ENCODE results near the gene RAB7A.
"Not testable (repeated sequence)": the region's sequence is repeated elsewhere in the genome, so short reads cannot be mapped to it uniquely, and the experiment has no call there.

The RAB7A gene

DNA sequence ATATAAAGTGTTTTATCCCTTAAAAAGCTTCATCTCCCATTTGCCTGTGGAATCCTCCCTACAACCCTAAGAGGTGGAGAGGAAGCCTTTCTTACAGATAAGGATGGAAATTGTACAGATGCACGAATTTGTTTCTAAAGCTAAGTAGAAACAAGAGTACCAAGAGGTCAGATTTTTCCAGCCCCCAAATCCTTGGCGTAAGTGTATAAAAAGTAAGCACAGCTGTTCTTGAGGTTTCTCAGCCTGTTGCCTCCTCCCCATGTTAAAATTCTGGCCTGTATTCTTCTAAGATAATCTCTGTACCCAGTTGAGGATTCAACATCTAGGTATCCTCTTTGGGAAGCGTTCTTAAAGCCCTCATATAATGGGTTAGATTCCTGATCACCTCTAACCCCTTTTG, 34.9 kb downstream of the RAB7A start:
- DNase-seq: no peak

- DNase-seq: no peak
These were observed 35.4 kb downstream of the RAB7A start for GRCh38 chr3:128761392-128761791.

GRCh38 chr3:128763967-128764366, 38.0 kb downstream of the RAB7A start:
- DNase-seq: no peak

DNA sequence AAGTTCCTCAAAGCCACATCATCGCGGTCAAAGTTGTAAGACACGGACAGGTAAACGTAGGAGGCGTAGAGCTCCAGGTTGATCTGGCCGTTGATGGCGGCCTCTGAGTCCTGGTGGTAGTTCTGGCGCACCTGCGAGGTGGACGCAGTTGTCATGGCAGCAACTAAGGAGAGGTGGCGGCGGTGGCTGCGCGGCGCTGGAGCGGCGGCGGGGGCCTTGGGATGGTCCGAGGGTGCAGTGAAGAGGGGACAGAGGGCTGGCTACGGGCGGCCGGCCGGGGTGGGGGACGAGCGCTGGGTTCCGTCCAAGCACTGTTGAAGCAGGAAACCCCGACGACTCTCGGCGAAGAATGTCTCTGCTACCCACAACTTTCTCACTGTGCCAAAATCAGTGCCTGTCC, 38.9 kb downstream of the RAB7A start:
- DNase-seq: no peak

DNA sequence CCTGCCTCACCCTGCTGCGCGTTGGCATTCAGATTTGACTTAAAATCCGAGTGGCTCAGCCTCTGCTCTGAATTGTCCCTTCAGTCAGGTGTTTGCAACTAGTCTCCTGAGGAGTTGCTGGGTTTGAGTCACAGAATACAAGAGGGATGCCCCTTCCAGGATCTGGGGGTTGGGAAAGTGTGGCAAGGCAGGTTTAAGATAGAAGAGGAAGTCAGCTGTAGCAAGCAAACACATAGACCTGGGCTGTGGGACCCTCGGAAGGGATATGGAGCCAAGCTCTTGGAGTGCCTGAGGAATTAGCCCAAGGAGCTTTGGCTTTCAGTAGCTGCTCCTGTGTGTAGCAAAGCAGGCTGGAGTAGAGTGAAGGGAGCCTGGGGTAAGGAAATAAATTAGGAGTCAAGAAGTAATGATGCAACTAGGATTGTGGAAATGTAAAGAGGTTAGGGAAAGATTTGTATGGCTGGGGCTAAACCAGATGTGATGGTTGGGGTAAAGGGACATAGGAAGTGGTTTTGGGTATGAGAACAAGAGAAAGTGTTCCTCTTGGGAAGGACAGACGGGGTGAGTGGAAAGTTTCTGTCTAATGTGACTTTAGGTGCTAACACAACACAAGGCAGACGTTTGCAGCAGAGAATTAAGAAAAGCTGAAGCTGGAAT, 41.2 kb downstream of the RAB7A start:
- DNase-seq: no peak

DNA sequence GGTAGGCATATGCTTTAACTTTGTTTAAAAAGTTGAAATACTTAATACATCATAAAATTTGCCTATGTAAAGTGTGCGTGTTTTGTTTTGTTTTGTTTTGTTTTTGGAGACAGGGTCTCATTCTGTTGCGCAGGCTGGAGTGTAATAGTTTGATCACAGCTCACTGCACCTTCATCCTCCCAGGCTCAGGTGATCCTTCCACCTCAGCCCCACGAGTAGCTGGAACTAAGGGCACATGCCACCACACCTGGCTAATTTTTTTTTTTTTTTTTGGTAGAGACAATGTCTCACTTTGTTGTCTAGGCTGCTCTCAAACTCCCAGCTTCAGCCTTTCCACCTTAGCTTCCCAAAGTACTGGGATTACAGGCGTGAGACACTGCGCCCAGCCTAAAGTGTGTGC, 42.5 kb downstream of the RAB7A start:
- DNase-seq: no peak

- DNase-seq: no peak
These were observed 44.4 kb downstream of the RAB7A start for GRCh38 chr3:128770387-128770786.

- not testable (repeated sequence) for DNase-seq
These were observed 47.2 kb downstream of the RAB7A start for GRCh38 chr3:128773189-128773588.

GRCh38 chr3:128773592-128773991, 47.6 kb downstream of the RAB7A start:
- not testable (repeated sequence) for DNase-seq

DNA sequence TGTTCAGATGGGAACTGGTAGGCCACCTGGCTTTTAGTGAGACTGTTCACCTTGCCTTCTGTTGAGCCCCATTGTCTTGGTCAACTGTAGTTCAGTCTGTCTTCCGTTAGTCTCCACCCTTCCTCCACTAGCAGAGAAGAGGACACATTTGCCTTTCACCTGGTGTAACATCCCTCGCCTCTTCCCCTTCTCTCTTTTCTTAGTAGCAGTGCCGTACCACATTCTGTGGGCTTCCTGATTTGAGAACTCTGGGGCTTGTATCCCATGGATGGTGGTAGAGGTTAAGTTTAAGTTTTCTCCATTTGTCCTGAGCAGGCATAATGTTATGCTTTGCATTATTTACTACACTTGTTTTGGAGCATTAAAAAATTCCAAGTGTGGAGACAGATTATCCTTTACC, 49.3 kb downstream of the RAB7A start:
- DNase-seq: no peak

DNA sequence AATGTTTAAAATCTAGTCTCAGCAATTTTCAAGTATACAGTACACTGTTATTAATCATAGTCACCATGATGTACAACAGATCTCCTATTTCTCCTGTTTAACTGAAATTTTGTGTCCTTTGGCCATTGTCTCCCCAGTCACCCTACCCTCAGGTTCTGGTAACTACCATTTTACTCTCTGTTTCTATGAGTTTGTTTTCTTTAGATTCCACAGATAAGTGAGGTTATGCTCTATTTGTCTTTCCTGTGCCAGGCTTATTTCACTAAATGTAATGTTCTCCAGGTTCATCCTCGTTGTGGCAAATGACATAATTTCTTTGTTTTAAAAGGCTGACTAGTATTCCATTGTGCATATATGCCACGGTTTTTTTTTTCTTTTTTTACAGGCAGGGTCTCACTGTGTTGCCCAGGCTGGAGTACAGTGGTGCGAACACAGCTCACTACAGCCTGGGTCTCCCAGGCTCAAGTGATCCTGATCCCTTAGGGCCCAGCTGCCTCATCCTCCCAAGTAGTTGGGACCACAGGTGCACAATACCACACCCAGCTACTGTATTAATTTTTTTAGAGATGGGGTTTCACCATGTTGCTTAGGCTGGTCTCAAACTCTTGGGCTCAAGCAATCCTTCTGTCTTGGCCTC, 50.0 kb downstream of the RAB7A start:
- DNase-seq: no peak

GRCh38 chr3:128780101-128780837, 54.3 kb downstream of the RAB7A start:
- no peak for DNase-seq

DNA sequence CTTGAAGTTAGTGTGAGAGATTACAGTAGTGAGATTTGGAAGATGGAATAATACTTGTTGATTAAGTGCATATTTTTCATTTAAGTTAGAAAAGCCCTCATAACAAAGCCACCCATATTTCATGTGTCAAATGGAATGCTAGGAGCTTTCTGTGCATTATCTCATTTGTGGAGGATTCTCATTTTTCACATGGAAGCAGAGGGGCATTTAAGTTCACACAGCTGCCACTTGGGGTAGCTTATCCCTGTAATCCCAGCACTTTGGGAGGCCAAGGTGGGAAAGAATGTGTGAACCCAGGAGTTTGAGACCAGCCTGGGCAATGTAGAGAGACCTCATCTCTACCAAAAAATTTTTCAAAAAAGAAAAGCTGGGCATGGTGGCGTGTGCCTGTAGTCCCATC, 55.2 kb downstream of the RAB7A start:
- DNase-seq: no peak

GRCh38 chr3:128782282-128783146, 56.5 kb downstream of the RAB7A start:
- DNase-seq: no peak

DNA sequence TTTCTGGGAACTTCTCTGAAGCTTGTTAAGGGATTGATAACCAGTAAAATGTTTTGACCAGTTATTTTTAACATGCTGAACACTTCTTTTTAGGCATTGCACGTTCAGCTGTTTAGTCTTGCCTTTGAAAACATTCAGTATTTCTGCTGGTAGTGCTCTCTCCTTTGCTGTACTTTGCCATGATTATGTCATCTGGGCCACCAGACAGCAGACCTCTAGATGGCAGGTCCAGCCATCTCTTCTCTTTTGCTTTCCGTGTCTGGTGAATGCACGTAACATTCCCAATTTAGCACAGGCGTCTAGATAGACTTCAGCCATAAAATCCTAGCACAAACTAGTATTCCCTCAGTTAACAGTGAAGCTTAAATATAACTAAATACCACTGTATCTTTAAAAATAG, 57.8 kb downstream of the RAB7A start:
- no peak for DNase-seq

DNA sequence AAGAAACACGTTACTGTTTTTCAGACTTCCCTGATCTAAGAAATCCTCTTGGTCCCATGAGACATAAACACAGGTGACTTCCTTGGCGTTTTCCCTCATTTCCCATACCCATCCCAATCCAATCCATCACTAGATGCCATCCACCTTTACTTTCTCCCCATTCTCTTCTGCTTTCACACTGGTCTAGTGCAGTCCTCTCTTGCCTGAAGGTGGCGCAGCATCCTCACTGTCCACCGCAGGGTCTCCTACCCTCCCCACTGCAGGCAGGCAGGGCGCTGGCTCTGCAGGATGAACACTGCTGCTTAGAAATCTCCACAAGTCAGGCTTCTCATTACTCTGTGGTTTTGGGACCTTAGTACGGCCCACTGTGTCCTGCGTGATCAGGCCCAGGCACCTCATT, 58.2 kb downstream of the RAB7A start:
- peak; percentile 26 for DNase-seq

DNA sequence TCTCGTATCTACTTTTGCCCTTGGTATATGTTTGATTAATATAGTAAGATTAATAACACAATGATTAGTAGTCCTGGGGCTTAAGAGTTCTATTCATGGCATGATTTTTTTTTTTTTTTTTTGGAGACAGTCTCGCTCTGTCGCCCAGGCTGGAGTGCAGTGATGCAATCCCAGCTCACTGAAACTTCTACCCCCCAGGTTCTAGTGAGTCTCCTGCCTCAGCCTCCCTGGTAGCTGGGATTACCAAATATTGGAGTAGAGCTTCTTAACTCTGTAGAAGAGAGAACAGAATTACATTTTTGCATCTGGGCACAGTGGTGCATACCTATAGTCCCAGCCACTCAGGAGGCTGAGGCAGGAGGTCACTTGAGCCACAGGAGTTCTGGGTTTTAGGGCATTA, 58.9 kb downstream of the RAB7A start:
- DNase-seq: no peak

DNA sequence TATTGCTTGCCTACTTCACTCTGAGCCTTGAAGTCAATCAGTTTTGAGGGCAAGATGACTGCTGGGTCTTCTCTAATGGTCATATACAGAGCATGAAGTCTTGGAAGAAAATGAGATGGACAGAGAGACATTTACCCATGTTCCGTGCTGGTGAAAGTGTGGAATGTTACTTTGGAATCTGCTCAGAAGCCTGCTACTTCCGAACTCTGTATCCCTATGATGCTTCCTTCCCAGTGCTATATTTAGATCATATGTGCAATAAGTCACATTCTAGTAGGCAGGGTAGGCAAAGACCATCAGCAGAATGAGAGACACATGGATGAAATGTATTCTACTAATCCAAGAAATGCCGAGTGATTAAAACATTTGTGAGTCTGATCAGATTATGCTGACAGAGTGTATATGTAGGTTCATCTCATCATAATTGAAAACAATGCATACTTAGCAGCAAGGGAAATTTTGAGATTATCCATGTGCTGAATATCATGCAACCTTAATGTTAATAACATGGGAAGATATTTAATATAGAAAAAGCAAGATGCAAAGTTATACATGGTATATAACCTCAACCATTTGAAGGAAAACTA, 60.5 kb downstream of the RAB7A start:
- DNase-seq: no peak

DNA sequence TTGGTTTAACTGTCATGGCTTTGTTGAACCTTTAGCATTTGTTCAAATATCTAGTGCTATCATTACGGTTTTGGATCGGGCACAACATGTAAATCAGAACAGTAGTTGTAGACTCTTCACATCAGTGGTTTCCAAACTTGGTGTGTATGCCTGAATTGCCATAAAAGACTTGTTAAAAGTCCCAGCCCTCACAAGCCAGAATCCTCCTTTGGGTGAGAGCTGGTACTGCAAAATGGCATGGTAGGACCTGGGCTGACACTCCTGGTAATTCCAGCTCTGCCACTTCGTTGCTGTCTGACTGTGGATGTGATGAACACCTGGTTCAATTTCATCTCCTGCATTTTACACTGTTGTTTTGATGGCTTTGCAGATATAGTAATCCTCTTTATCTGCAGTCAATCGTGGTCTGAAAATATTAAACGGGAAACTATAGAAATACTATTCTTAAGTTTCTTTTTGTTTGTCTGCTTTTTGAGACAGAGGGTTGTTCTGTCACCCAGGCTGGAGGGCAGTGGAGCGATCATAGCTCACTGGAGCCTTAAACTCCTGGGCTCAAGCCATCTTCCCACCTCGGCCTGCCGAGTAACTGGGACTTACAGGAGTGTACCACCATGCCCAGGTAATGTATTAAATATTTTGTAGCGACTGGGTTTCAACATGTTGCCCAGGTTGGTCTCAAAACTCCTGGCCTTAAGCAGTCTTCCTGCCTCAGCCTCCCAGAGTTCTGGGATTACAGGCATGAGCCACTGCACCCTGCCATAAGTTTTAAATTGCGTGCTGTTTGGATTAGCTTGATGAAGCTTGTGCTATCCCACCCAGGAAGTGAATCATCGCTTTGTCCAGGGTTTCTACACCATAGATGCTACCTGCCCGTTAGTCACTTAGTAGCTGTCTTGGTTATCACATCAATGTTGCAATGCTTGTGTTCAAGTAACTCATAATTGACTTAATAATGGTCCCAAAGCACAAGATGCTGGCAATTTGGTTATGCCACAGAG, 61.6 kb downstream of the RAB7A start:
- DNase-seq: peak; percentile 23

GRCh38 chr3:128788268-128788869, 62.4 kb downstream of the RAB7A start:
- DNase-seq: no peak
